Neural cell (in vitro differentiated cells): Measurements from ENCODE around the gene ZNF385D. TPM values are rescaled to one million over a fixed set of nuclear protein-coding genes. Genes with fewer than 3 reads are reported as not detected.

ENCODE experiments used
- H2AFZ ChIP-seq: fragments of 200-600, 300-800 bp; sonication (generic), shearing (Covaris generic); 2 replicates; pipeline ENCODE4 v1.6.0; 2014; ENCODE audit warnings: low read depth, mild to moderate bottlenecking, antibody characterized with exemption, low read length, moderate library complexity
- H3F3A ChIP-seq: fragments of 200-600 bp; shearing (Covaris generic); 2 replicates; pipeline ENCODE4 v1.6.1; 2016; ENCODE audit warnings: mild to moderate bottlenecking, moderate library complexity, mixed read lengths, antibody characterized with exemption, low read length; ENCODE audit not compliant: insufficient read depth, poor library complexity, severe bottlenecking
- H3K27ac ChIP-seq: fragments of 200-600, 300-800 bp; sonication (generic), shearing (Covaris generic); 2 replicates; pipeline ENCODE4 v1.5.1; 2014; ENCODE audit warnings: mild to moderate bottlenecking, low read length, moderate library complexity
- H3K27me3 ChIP-seq: fragments of 300-800, 200-600 bp; sonication (generic), shearing (Covaris generic); 2 replicates; pipeline ENCODE4 v1.6.0; 2014; ENCODE audit warnings: mild to moderate bottlenecking, low read depth, low read length, moderate library complexity; ENCODE audit not compliant: insufficient read depth
- H3K36me3 ChIP-seq: fragments of 300-800, 200-600 bp; sonication (generic), shearing (Covaris generic); 2 replicates; pipeline ENCODE4 v1.5.1; 2014; ENCODE audit warnings: mild to moderate bottlenecking, antibody characterized with exemption, low read length, moderate library complexity; ENCODE audit not compliant: insufficient read depth
- H3K4me2 ChIP-seq: fragments of 300-800, 200-600 bp; sonication (generic), shearing (Covaris generic); 2 replicates; pipeline ENCODE4 v1.6.0; 2014; ENCODE audit warnings: mild to moderate bottlenecking, low read length
- H3K4me3 ChIP-seq: fragments of 300-800, 200-600 bp; sonication (generic), shearing (Covaris generic); 2 replicates; pipeline ENCODE4 v1.5.1; 2014; ENCODE audit warnings: mild to moderate bottlenecking, low read length, moderate library complexity
- H3K79me2 ChIP-seq: fragments of 200-600 bp; shearing (Covaris generic); replicated peaks from 2 replicates; pipeline ENCODE4 v1.6.0; 2014; ENCODE audit warnings: mild to moderate bottlenecking, low read length, moderate library complexity; ENCODE audit not compliant: insufficient read depth
- H3K9ac ChIP-seq: fragments of 300-800, 200-600 bp; sonication (generic), shearing (Covaris generic); 2 replicates; pipeline ENCODE4 v1.6.1; 2016; ENCODE audit warnings: mild to moderate bottlenecking, low read length, mixed read lengths
- H3K9me2 ChIP-seq: fragments of 200-600 bp; shearing (Covaris generic); 2 replicates; pipeline ENCODE4 v1.6.1; 2016; ENCODE audit warnings: mild to moderate bottlenecking, low read length, mixed read lengths; ENCODE audit not compliant: insufficient read depth
- H3K9me3 ChIP-seq: fragments of 200-600, 300-800 bp; sonication (generic), shearing (Covaris generic); 2 replicates; pipeline ENCODE4 v1.6.1; 2016; ENCODE audit warnings: mild to moderate bottlenecking, mixed run types, low read length, moderate library complexity, mixed read lengths
- H4K20me1 ChIP-seq: fragments of 200-600 bp; shearing (Covaris generic); 2 replicates; pipeline ENCODE4 v1.6.1; 2016; ENCODE audit warnings: mild to moderate bottlenecking, mixed run types; ENCODE audit not compliant: insufficient read depth
- CTCF ChIP-seq: fragments of 450-650 bp; IDR thresholded peaks from 2 replicates; pipeline ENCODE4 v1.5.1; 2014; ENCODE audit warnings: antibody characterized with exemption, mild to moderate bottlenecking, moderate library complexity; ENCODE audit not compliant: poor library complexity, severe bottlenecking
- EP300 ChIP-seq: fragments of 450-650 bp; conservative IDR thresholded peaks from 2 replicates; pipeline ENCODE4 v1.6.1; 2014; ENCODE audit warnings: antibody characterized with exemption, mild to moderate bottlenecking, moderate library complexity; ENCODE audit not compliant: poor library complexity, severe bottlenecking
- EZH2 ChIP-seq: fragments of 200-600, 300-800 bp; shearing (Covaris generic), sonication (generic); IDR thresholded peaks from 2 replicates; pipeline ENCODE4 v1.6.1; 2014; ENCODE audit warnings: antibody characterized with exemption, low read length, borderline replicate concordance, mild to moderate bottlenecking; ENCODE audit not compliant: insufficient read depth, poor library complexity, severe bottlenecking
- MXI1 ChIP-seq: fragments of 450-650 bp; conservative IDR thresholded peaks from 2 replicates; pipeline ENCODE4 v1.6.1; 2014; ENCODE audit warnings: antibody characterized with exemption, mild to moderate bottlenecking; ENCODE audit not compliant: poor library complexity, severe bottlenecking
- POLR2AphosphoS5 ChIP-seq: IDR thresholded peaks from 2 replicates; pipeline ENCODE4 v1.6.1; 2012
- RAD21 ChIP-seq: fragments of 450-650 bp; conservative IDR thresholded peaks from 2 replicates; pipeline ENCODE4 v1.6.1; 2014; ENCODE audit warnings: antibody characterized with exemption, mild to moderate bottlenecking, moderate library complexity
- REST ChIP-seq: IDR thresholded peaks from 2 replicates; pipeline ENCODE4 v1.6.1; 2012; ENCODE audit warnings: borderline replicate concordance
- SMC3 ChIP-seq: fragments of 450-650 bp; conservative IDR thresholded peaks from 2 replicates; pipeline ENCODE4 v1.6.1; 2014; ENCODE audit warnings: antibody characterized with exemption, mild to moderate bottlenecking, moderate library complexity; ENCODE audit not compliant: poor library complexity
- TAF1 ChIP-seq: IDR thresholded peaks from 2 replicates; pipeline ENCODE4 v1.6.1; 2012; ENCODE audit warnings: low read depth
- polyA plus RNA-seq: library from polyadenylated mRNA; depleted of rRNA; stranded (reverse); fragments of >200 nt; gene quantifications from 2 replicates; pipeline ENCODE4 v1.2.3, GENCODE V29; 2014

ZNF385D gene
- polyA plus RNA-seq, 1 donor from 2014 or later: 3.4 TPM

GRCh38 chr3:21520106-21520963, 230.7 kb downstream of the ZNF385D start:
- Histone ChIP-seq H4K20me1 (no peaks in the 10 kb centered on the region), H3K9me2 (no peaks in the 10 kb centered on the region), H3K27ac (no peak overlapping the region), H2AFZ (no peak overlapping the region), H3K36me3 (no peaks in the 10 kb centered on the region), H3K9me3 (no peaks in the 10 kb centered on the region), H3K9ac (no peak overlapping the region), H3F3A (no peaks in the 10 kb centered on the region), H3K4me2 (no peak overlapping the region), H3K79me2 (no peaks in the 10 kb centered on the region), H3K27me3 (no peaks in the 10 kb centered on the region), H3K4me3 (no peak overlapping the region)
- TF ChIP-seq MXI1 (no peak), RAD21 (no peak), EZH2 (no peak), CTCF (no peak), SMC3 (no peak), REST (no peak), TAF1 (no peak), POLR2AphosphoS5 (no peak), EP300 (no peak)

GRCh38 chr3:21517184-21517583, 233.8 kb downstream of the ZNF385D start:
- H2AFZ ChIP-seq: no peak overlapping the region
- H3F3A ChIP-seq: no peaks in the 10 kb centered on the region
- no peak overlapping the region for H3K4me3 ChIP-seq
- no peaks in the 10 kb centered on the region for H4K20me1 ChIP-seq
- no peaks in the 10 kb centered on the region for H3K9me2 ChIP-seq
- TF ChIP-seq POLR2AphosphoS5 (no peak), SMC3 (no peak), EZH2 (no peak), TAF1 (no peak), EP300 (no peak), MXI1 (no peak), RAD21 (no peak), CTCF (no peak), REST (no peak)
- no peaks in the 10 kb centered on the region for H3K27me3 ChIP-seq
- H3K9me3 ChIP-seq: no peaks in the 10 kb centered on the region
- H3K9ac ChIP-seq: no peak overlapping the region
- H3K27ac ChIP-seq: no peak overlapping the region
- no peaks in the 10 kb centered on the region for H3K79me2 ChIP-seq
- no peak overlapping the region for H3K4me2 ChIP-seq
- no peaks in the 10 kb centered on the region for H3K36me3 ChIP-seq
